ENCODE measurements around the gene SIGLEC7.

The SIGLEC7 gene

GRCh38 chr19:51159656-51160055, 17.6 kb downstream of the SIGLEC7 start:
- no peak for TF ChIP-seq CTCF (IDR thresholded peaks at IDR 0.05; ENCODE audit: low read depth, low read length)

GRCh38 chr19:51161266-51161665, 19.2 kb downstream of the SIGLEC7 start:
- DNase-seq (ENCODE audit: extremely low read depth, low read depth): no peak
- no peak for TF ChIP-seq CTCF (IDR thresholded peaks at IDR 0.05; ENCODE audit: low read depth, low read length)

More at GRCh38 chr19:51159656-51160055, 17.6 kb downstream of the SIGLEC7 start:
- DNase-seq (ENCODE audit: extremely low read depth, low read depth): no peak

GRCh38 chr19:51161867-51162496, 19.9 kb downstream of the SIGLEC7 start:
- DNase-seq (ENCODE audit: extremely low read depth, low read depth): no peak
- TF ChIP-seq CTCF (IDR thresholded peaks at IDR 0.05; ENCODE audit: low read depth, low read length): no peak

- no peak for DNase-seq (ENCODE audit: extremely low read depth, low read depth)
- TF ChIP-seq CTCF (IDR thresholded peaks at IDR 0.05; ENCODE audit: low read depth, low read length): no peak
Measured at GRCh38 chr19:51163257-51163656, 21.2 kb downstream of the SIGLEC7 start.

- no peak for TF ChIP-seq CTCF (IDR thresholded peaks at IDR 0.05; ENCODE audit: low read depth, low read length)
- DNase-seq (ENCODE audit: extremely low read depth, low read depth): no peak
Measured at GRCh38 chr19:51164215-51164614, 22.1 kb downstream of the SIGLEC7 start.

GRCh38 chr19:51166846-51167490, 24.9 kb downstream of the SIGLEC7 start:
- no peak for DNase-seq (ENCODE audit: extremely low read depth, low read depth)

More at GRCh38 chr19:51166846-51167490, 24.9 kb downstream of the SIGLEC7 start:
- TF ChIP-seq CTCF (IDR thresholded peaks at IDR 0.05; ENCODE audit: low read depth, low read length): no peak
